Effector memory CD8-positive, alpha-beta T cell (primary cell): Measurements from ENCODE around the gene KRT7.

Source experiments
- ATAC-seq: fragments of 150-1000 bp; cut with Tn5 transposase; replicated peaks from 2 replicates; pipeline ENCODE4 v1.10.0; 2021; ENCODE audit warnings: mild to moderate bottlenecking, moderate library complexity
- DNase-seq, 3 experiments: peaks; one replicate each; pipeline ENCODE4 v3.0.0; 2021
- H3K27ac Mint-ChIP-seq, 2 donors: one replicate each; pipeline ENCODE4 v1.8.0; 2022; ENCODE audit warnings: mild to moderate bottlenecking in 2 of 2, mixed read lengths in 2 of 2, moderate library complexity in 2 of 2
- H3K27me3 Mint-ChIP-seq, 2 donors: one replicate each; pipeline ENCODE4 v1.8.0; 2022; ENCODE audit warnings: mixed read lengths in 2 of 2
- H3K36me3 Mint-ChIP-seq: one replicate; pipeline ENCODE4 v1.8.0; 2022; ENCODE audit warnings: mild to moderate bottlenecking, moderate library complexity, mixed read lengths; ENCODE audit not compliant: insufficient read depth
- H3K4me1 Mint-ChIP-seq, 2 donors: one replicate each; pipeline ENCODE4 v1.8.0; 2022; ENCODE audit warnings: low read depth in 2 of 2, mixed read lengths in 2 of 2
- H3K4me3 Mint-ChIP-seq, 2 donors: one replicate each; pipeline ENCODE4 v1.8.0; 2022; ENCODE audit warnings: mild to moderate bottlenecking in 2 of 2, mixed read lengths in 2 of 2, moderate library complexity in 2 of 2
- H3K9me3 Mint-ChIP-seq, 2 donors: one replicate each; pipeline ENCODE4 v1.8.0; 2022; ENCODE audit warnings: mixed read lengths in 2 of 2

KRT7 gene

GRCh38 chr12:52222692-52223091, 10.4 kb upstream of the KRT7 start:
- no peak overlapping the region for H3K27ac Mint-ChIP-seq
- H3K9me3 Mint-ChIP-seq = no peaks in the 10 kb centered on the region
- H3K36me3 Mint-ChIP-seq = no peaks in the 10 kb centered on the region
- no peak overlapping the region for H3K4me3 Mint-ChIP-seq
- ATAC-seq (no peak), DNase-seq (no peak)
- H3K27me3 Mint-ChIP-seq = peaks cover 41 to 63% of the 10 kb centered on the region in 2 donors
- H3K4me1 Mint-ChIP-seq = no peaks in the 10 kb centered on the region

- H3K4me1 Mint-ChIP-seq = no peaks in the 10 kb centered on the region
- no peak overlapping the region for H3K4me3 Mint-ChIP-seq
- no peak overlapping the region for H3K27ac Mint-ChIP-seq
- peaks cover 42 to 71% of the 10 kb centered on the region in 2 donors for H3K27me3 Mint-ChIP-seq
- no peaks in the 10 kb centered on the region for H3K9me3 Mint-ChIP-seq
- DNase-seq (no peak), ATAC-seq (no peak)
- no peaks in the 10 kb centered on the region for H3K36me3 Mint-ChIP-seq
These were observed 9.5 kb upstream of the KRT7 start for GRCh38 chr12:52223406-52224039.

- ATAC-seq (no peak), DNase-seq (no peak)
- Mint-ChIP-seq H3K27ac (no peak overlapping the region), H3K36me3 (no peaks in the 10 kb centered on the region), H3K4me3 (no peak overlapping the region), H3K27me3 (peaks cover 48 to 69% of the 10 kb centered on the region in 2 donors), H3K9me3 (no peaks in the 10 kb centered on the region), H3K4me1 (no peaks in the 10 kb centered on the region)
These were observed 8.9 kb upstream of the KRT7 start for GRCh38 chr12:52224151-52224550.

- Mint-ChIP-seq H3K27ac (no peak overlapping the region), H3K4me1 (no peaks in the 10 kb centered on the region), H3K36me3 (no peaks in the 10 kb centered on the region), H3K4me3 (no peak overlapping the region), H3K9me3 (no peaks in the 10 kb centered on the region), H3K27me3 (peaks cover 54 to 69% of the 10 kb centered on the region in 2 donors)
- DNase-seq (no peak), ATAC-seq (no peak)
These were observed 7.3 kb upstream of the KRT7 start for GRCh38 chr12:52225752-52226151.

- Mint-ChIP-seq H3K36me3 (no peaks in the 10 kb centered on the region), H3K4me1 (no peaks in the 10 kb centered on the region), H3K27me3 (peaks cover 54 to 69% of the 10 kb centered on the region in 2 donors), H3K4me3 (no peak overlapping the region), H3K27ac (no peak overlapping the region), H3K9me3 (no peaks in the 10 kb centered on the region)
- ATAC-seq (no peak), DNase-seq (no peak)
These were observed 6.6 kb upstream of the KRT7 start for GRCh38 chr12:52226446-52226845.

- H3K36me3 Mint-ChIP-seq = no peaks in the 10 kb centered on the region
- no peaks in the 10 kb centered on the region for H3K9me3 Mint-ChIP-seq
- H3K27me3 Mint-ChIP-seq = peaks cover 56 to 73% of the 10 kb centered on the region in 2 donors
- DNase-seq (no peak), ATAC-seq (no peak)
- no peaks in the 10 kb centered on the region for H3K4me1 Mint-ChIP-seq
- H3K4me3 Mint-ChIP-seq = no peak overlapping the region
- no peak overlapping the region for H3K27ac Mint-ChIP-seq
These were observed 5.4 kb upstream of the KRT7 start for GRCh38 chr12:52227606-52228166.

- Mint-ChIP-seq H3K27me3 (peaks cover 61 to 72% of the 10 kb centered on the region in 2 donors), H3K4me3 (no peak overlapping the region), H3K4me1 (no peaks in the 10 kb centered on the region), H3K27ac (no peak overlapping the region), H3K9me3 (no peaks in the 10 kb centered on the region), H3K36me3 (no peaks in the 10 kb centered on the region)
- ATAC-seq (no peak), DNase-seq (no peak)
These were observed 4.7 kb upstream of the KRT7 start for GRCh38 chr12:52228366-52228765.

GRCh38 chr12:52228931-52229330, 4.1 kb upstream of the KRT7 start:
- H3K9me3 Mint-ChIP-seq = no peaks in the 10 kb centered on the region
- ATAC-seq (no peak), DNase-seq (no peak)
- H3K27ac Mint-ChIP-seq = no peak overlapping the region
- H3K36me3 Mint-ChIP-seq = no peaks in the 10 kb centered on the region
- H3K27me3 Mint-ChIP-seq = peaks cover 66 to 72% of the 10 kb centered on the region in 2 donors
- H3K4me3 Mint-ChIP-seq = no peak overlapping the region
- H3K4me1 Mint-ChIP-seq = peaks cover 0 to 3% of the 10 kb centered on the region in 2 donors

- Mint-ChIP-seq H3K9me3 (no peaks in the 10 kb centered on the region), H3K4me3 (no peak overlapping the region), H3K27ac (no peak overlapping the region), H3K36me3 (no peaks in the 10 kb centered on the region), H3K4me1 (peaks cover 0 to 3% of the 10 kb centered on the region in 2 donors), H3K27me3 (peaks cover 67 to 70% of the 10 kb centered on the region in 2 donors)
- DNase-seq (no peak), ATAC-seq (no peak)
These were observed 3.2 kb upstream of the KRT7 start for GRCh38 chr12:52229836-52230343.

- Mint-ChIP-seq H3K4me1 (peaks cover 0 to 3% of the 10 kb centered on the region in 2 donors), H3K4me3 (no peak overlapping the region), H3K27me3 (peaks cover 74 to 75% of the 10 kb centered on the region in 2 donors), H3K27ac (no peak overlapping the region), H3K9me3 (no peaks in the 10 kb centered on the region), H3K36me3 (no peaks in the 10 kb centered on the region)
- DNase-seq (no peak), ATAC-seq (no peak)
These were observed 2.4 kb upstream of the KRT7 start for GRCh38 chr12:52230364-52231281.

- H3K4me1 Mint-ChIP-seq = peaks cover 0 to 3% of the 10 kb centered on the region in 2 donors
- no peaks in the 10 kb centered on the region for H3K36me3 Mint-ChIP-seq
- H3K27me3 Mint-ChIP-seq = peaks cover 72 to 79% of the 10 kb centered on the region in 2 donors
- DNase-seq (no peak), ATAC-seq (no peak)
- H3K27ac Mint-ChIP-seq = no peak overlapping the region
- H3K9me3 Mint-ChIP-seq = no peaks in the 10 kb centered on the region
- H3K4me3 Mint-ChIP-seq = no peak overlapping the region
These were observed 1.5 kb upstream of the KRT7 start for GRCh38 chr12:52231305-52232202.

GRCh38 chr12:52232203-52232673, 805 bp upstream of the KRT7 start:
- DNase-seq (no peak), ATAC-seq (no peak)
- H3K27ac Mint-ChIP-seq = no peak overlapping the region
- no peak overlapping the region for H3K4me3 Mint-ChIP-seq
- no peaks in the 10 kb centered on the region for H3K9me3 Mint-ChIP-seq
- no peaks in the 10 kb centered on the region for H3K36me3 Mint-ChIP-seq
- H3K4me1 Mint-ChIP-seq = peaks cover 0 to 3% of the 10 kb centered on the region in 2 donors
- peaks cover 67 to 79% of the 10 kb centered on the region in 2 donors for H3K27me3 Mint-ChIP-seq
